Fibroblast of lung (primary cell): Measurements from ENCODE around the gene TNMD. TPM values are rescaled to one million over a fixed set of nuclear protein-coding genes. Genes with fewer than 3 reads are reported as not detected.
A peak's percentile ranks its signal among the peaks of the same experiment; 100 is the strongest.

Source experiments
- DNase-seq, 2 donors: peaks; one replicate each; pipeline versions ENCODE4 v3.0.0 to v3.0.0-alpha.2; 2010; ENCODE audit warnings: low read depth in 2 of 2
- H2AFZ ChIP-seq: 2 replicates; pipeline ENCODE4 v1.5.1; 2012; ENCODE audit warnings: low read length, control low read depth, inconsistent platforms
- H3K27ac ChIP-seq: 2 replicates; pipeline ENCODE4 v1.5.1; 2011; ENCODE audit warnings: low read length, control low read depth; ENCODE audit not compliant: insufficient read depth
- H3K27me3 ChIP-seq: 2 replicates; pipeline ENCODE4 v1.5.1; 2011; ENCODE audit warnings: mild to moderate bottlenecking, low read length; ENCODE audit not compliant: control insufficient read depth, insufficient read depth
- H3K36me3 ChIP-seq: 2 replicates; pipeline ENCODE4 v1.5.1; 2011; ENCODE audit warnings: low read length; ENCODE audit not compliant: control insufficient read depth, insufficient read depth
- H3K4me1 ChIP-seq: 2 replicates; pipeline ENCODE4 v1.5.1; 2011; ENCODE audit warnings: low read length; ENCODE audit not compliant: control insufficient read depth, insufficient read depth; ENCODE audit errors: extremely low read depth
- H3K4me2 ChIP-seq: 2 replicates; pipeline ENCODE4 v1.5.1; 2011; ENCODE audit warnings: low read length, control low read depth; ENCODE audit not compliant: insufficient read depth; ENCODE audit errors: extremely low read depth
- H3K4me3 ChIP-seq, 4 experiments: fragments of 200-600 bp in 1 of 4; sonication (generic) in 1 of 4; replicated peaks in 1 of 4; 2 replicates each; pipeline ENCODE4 v1.5.1; 2011 to 2016; ENCODE audit warnings: low read length in 4 of 4, low read depth in 3 of 4, mild to moderate bottlenecking in 3 of 4, control low read depth in 2 of 4, inconsistent platforms in 1 of 4, mixed read lengths in 1 of 4; ENCODE audit not compliant: insufficient read depth in 1 of 4; ENCODE audit errors: control extremely low read depth in 1 of 4
- H3K79me2 ChIP-seq: 2 replicates; pipeline ENCODE4 v1.5.1; 2012; ENCODE audit warnings: mild to moderate bottlenecking, low read length, inconsistent platforms; ENCODE audit not compliant: control insufficient read depth, insufficient read depth
- H3K9ac ChIP-seq: 2 replicates; pipeline ENCODE4 v1.5.1; 2011; ENCODE audit warnings: mild to moderate bottlenecking, low read length, control low read depth; ENCODE audit not compliant: insufficient read depth
- H3K9me3 ChIP-seq: 2 replicates; pipeline ENCODE4 v1.5.1; 2012; ENCODE audit warnings: low read depth, low read length; ENCODE audit not compliant: control insufficient read depth, insufficient read depth
- H4K20me1 ChIP-seq: 2 replicates; pipeline ENCODE4 v1.5.1; 2011; ENCODE audit warnings: low read length; ENCODE audit not compliant: control insufficient read depth, insufficient read depth; ENCODE audit errors: extremely low read depth
- CTCF ChIP-seq, 2 donors: IDR thresholded peaks in 1 of 2; conservative IDR thresholded peaks in 1 of 2; 1 replicate in 1 of 2; 2 replicates in 1 of 2; pipeline ENCODE4 v1.5.1; 2011 to 2012; ENCODE audit warnings: low read length in 2 of 2, control low read depth in 1 of 2, inconsistent platforms in 1 of 2, low read depth in 1 of 2, mild to moderate bottlenecking in 1 of 2
- EZH2 ChIP-seq: IDR thresholded peaks from 2 replicates; pipeline ENCODE4 v1.5.1; 2012; ENCODE audit warnings: low read length, control low read depth, mild to moderate bottlenecking; ENCODE audit errors: missing control alignments
- polyA plus RNA-seq, 2 donors: library from polyadenylated mRNA; depleted of rRNA in 1 of 2; stranded (reverse) in 1 of 2; unstranded in 1 of 2; fragments of >200 nt; gene quantifications; 2 replicates each; pipeline ENCODE4 v1.2.1, GENCODE V29; 2011 to 2012; ENCODE audit warnings: missing spikeins in 1 of 2
- total RNA-seq: library from RNA; depleted of rRNA; stranded (reverse); fragments of >200 nt; gene quantifications from 2 replicates; pipeline ENCODE4 v1.2.1, GENCODE V29; 2014

Gene TNMD
- total and polyA plus RNA-seq, 2 donors (not counting 1 experiment from before 2014, with no cell fraction given) = not detected

GRCh38 chrX:100647095-100647494 lies 62.4 kb downstream of the TNMD start:
- Histone ChIP-seq H3K9ac (no peak overlapping the region), H3K79me2 (peaks cover 12% of the 10 kb centered on the region), H2AFZ (no peak overlapping the region), H3K4me2 (peak overlapping the region; percentile 10), H3K9me3 (no peaks in the 10 kb centered on the region), H3K4me1 (peaks cover 33% of the 10 kb centered on the region), H4K20me1 (no peaks in the 10 kb centered on the region), H3K4me3 (no peak overlapping the region), H3K36me3 (no peaks in the 10 kb centered on the region), H3K27ac (peak overlapping the region; percentile 13), H3K27me3 (no peaks in the 10 kb centered on the region)
- TF ChIP-seq CTCF (conservative IDR thresholded peaks at IDR 0.05 in 1 of 2, IDR thresholded peaks at IDR 0.05 in 1 of 2; ENCODE audit: low read depth in 1 of 2, low read length in 2 of 2) = no peak
- no peak for TF ChIP-seq EZH2
- peak; percentile 39 to 51 for DNase-seq

DNA sequence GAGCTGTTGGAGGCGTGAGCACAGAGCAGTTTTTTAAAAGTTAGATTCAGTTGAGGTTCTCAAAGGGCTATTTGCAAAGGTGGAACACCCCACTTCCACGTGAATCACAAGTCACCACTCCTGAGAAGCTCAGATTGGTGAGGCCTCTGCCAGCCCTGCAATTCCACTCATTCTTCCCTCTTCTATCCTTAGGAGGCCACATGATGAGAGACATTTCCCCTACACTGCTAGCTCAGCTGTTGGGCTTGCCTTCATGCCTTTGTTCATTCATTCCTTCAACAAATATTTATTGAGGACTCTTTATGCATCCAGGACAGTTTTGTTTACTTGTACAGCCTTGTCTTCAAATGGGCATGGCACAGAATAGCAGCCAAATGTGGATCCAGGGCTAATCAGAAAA lies 63.0 kb downstream of the TNMD start:
- no peaks in the 10 kb centered on the region for H3K27me3 ChIP-seq
- TF ChIP-seq EZH2 (no peak), CTCF (conservative IDR thresholded peaks at IDR 0.05 in 1 of 2, IDR thresholded peaks at IDR 0.05 in 1 of 2; ENCODE audit: low read depth in 1 of 2, low read length in 2 of 2) (no peak)
- no peaks in the 10 kb centered on the region for H3K9me3 ChIP-seq
- no peak overlapping the region for H3K9ac ChIP-seq
- H3K36me3 ChIP-seq = no peaks in the 10 kb centered on the region
- H3K79me2 ChIP-seq = peaks cover 12% of the 10 kb centered on the region
- no peaks in the 10 kb centered on the region for H4K20me1 ChIP-seq
- H2AFZ ChIP-seq = no peak overlapping the region
- no peak overlapping the region for H3K4me3 ChIP-seq
- peaks cover 33% of the 10 kb centered on the region for H3K4me1 ChIP-seq
- H3K27ac ChIP-seq = peak overlapping the region; percentile 94
- DNase-seq = peak in 1 of 2 donors; percentile 30
- peak overlapping the region; percentile 19 for H3K4me2 ChIP-seq

- no peaks in the 10 kb centered on the region for H4K20me1 ChIP-seq
- peaks cover 28% of the 10 kb centered on the region for H3K4me1 ChIP-seq
- H3K4me3 ChIP-seq = peak overlapping the region in 3 of 4 experiments; percentile 12 to 27 (median 22)
- H3K36me3 ChIP-seq = no peaks in the 10 kb centered on the region
- peak; percentile 74 to 85 for DNase-seq
- peak overlapping the region; percentile 44 for H3K9ac ChIP-seq
- peak overlapping the region; percentile 94 for H3K27ac ChIP-seq
- peak overlapping the region; percentile 64 for H3K4me2 ChIP-seq
- H2AFZ ChIP-seq = no peak overlapping the region
- no peaks in the 10 kb centered on the region for H3K9me3 ChIP-seq
- H3K79me2 ChIP-seq = peaks cover 12% of the 10 kb centered on the region
- no peaks in the 10 kb centered on the region for H3K27me3 ChIP-seq
- TF ChIP-seq EZH2 = no peak
- no peak for TF ChIP-seq CTCF (conservative IDR thresholded peaks at IDR 0.05 in 1 of 2, IDR thresholded peaks at IDR 0.05 in 1 of 2; ENCODE audit: low read depth in 1 of 2, low read length in 2 of 2)
Observed at GRCh38 chrX:100648458-100649417, 64.0 kb downstream of the TNMD start.
